ENCODE measurements around the gene FUT2.

FUT2 gene

DNA sequence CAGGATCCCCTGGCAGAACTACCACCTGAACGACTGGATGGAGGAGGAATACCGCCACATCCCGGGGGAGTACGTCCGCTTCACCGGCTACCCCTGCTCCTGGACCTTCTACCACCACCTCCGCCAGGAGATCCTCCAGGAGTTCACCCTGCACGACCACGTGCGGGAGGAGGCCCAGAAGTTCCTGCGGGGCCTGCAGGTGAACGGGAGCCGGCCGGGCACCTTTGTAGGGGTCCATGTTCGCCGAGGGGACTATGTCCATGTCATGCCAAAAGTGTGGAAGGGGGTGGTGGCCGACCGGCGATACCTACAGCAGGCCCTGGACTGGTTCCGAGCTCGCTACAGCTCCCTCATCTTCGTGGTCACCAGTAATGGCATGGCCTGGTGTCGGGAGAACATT, 7.5 kb downstream of the FUT2 start:
- DNase-seq (ENCODE audit: low spot score) = no peak
- TF ChIP-seq CTCF (IDR thresholded peaks at IDR 0.05; ENCODE audit: extremely low read depth, missing control alignments) = no peak

DNA sequence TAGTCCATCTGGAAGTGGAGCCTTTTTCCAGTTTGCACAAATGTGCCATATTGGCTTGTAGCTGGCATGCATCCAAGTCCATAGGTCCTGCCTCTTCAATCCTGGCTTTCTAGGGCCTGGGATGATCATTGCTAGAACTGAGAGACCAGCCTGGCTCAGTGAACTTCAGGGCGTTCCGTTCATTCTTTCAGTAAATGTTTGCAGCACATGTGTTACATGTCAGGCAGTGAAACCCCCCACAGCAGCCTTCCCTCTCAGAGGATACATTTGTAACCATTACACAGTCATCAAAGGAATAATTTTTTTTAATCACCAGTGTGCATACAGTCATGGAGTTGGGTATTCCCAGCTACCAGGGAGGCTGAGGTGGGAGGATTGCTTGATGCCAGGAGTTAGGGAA, 9.7 kb downstream of the FUT2 start:
- no peak for DNase-seq (ENCODE audit: low spot score)
- no peak for TF ChIP-seq CTCF (IDR thresholded peaks at IDR 0.05; ENCODE audit: extremely low read depth, missing control alignments)

- no peak for TF ChIP-seq CTCF (IDR thresholded peaks at IDR 0.05; ENCODE audit: extremely low read depth, missing control alignments)
- DNase-seq (ENCODE audit: low spot score) = no peak
Measured at GRCh38 chr19:48708471-48708870, 12.7 kb downstream of the FUT2 start.

DNA sequence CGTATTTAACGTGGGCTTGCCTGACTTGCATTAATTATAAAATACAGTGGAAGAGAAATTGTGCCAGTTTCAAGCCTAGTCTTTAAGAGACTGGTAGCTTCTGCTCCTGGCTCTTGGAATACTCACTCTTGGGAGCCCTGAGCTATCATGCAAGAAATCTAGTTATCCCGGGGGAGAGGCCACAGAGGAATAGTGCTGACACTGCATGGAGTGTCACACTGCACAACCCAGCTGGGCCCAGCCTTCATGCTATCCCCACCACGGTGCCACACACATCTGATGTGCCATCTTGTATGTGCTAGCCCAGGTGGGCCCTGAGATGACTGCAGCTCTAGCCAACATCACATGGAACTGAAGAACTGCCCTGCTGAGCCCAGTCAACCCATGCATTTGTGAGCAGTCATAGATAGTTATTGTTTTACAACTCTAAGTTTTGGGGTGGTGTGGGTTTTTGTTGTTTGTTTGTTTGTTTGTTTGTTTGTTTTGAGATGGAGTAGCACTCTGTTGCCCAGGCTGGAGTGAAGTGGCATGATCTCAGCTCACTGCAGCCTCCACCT, 15.4 kb downstream of the FUT2 start:
- DNase-seq (ENCODE audit: low spot score) = no peak
- TF ChIP-seq CTCF (IDR thresholded peaks at IDR 0.05; ENCODE audit: extremely low read depth, missing control alignments) = no peak

GRCh38 chr19:48713041-48713863, 17.5 kb downstream of the FUT2 start:
- peak; percentile 33 for DNase-seq (ENCODE audit: low spot score)
- TF ChIP-seq CTCF (IDR thresholded peaks at IDR 0.05; ENCODE audit: extremely low read depth, missing control alignments) = no peak

DNA sequence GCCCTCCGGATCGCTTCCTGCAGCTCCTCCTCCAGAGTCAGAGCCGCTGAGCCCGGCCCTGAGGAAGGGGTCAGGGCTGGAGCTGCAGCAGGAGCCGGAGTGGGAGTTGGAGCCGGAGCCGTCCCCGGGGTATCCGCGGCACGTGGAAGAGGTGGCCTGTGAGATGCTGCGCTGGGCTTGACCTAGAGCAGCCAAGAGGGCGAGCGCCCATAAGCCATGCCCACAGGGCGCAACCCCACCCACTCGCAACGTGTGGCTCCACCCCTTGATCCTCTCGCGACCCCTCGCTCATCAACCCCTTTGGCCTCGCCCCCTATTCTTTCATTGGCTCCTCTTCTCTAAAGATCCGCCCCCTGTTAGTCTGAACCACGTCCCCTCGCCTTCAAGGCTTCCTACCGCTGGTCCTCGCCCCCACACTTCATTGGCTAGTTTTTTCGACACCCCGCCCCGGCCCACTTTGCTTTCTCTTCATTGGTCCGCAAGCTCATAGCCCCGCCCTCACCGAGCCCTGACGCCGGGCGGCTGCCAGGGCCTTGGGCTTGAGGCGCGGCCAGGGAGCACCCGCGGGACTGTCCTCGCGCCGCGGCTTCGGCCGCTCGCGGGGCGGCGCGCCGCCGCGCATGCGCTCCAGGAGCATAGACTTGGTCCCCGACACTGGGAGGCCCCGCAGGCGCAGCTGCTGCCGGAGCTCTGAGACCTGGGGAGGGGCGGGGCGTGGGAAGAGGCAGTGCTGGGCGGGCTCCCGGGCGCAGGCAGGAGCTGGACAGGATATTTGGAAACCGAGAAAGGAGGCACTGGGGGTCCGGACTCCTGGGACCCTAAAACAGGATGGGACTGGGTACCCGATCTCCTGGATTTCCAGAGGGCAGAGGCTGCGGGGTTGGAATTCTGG, 18.3 kb downstream of the FUT2 start:
- peak; percentile 99 for DNase-seq (ENCODE audit: low spot score)
- no peak for TF ChIP-seq CTCF (IDR thresholded peaks at IDR 0.05; ENCODE audit: extremely low read depth, missing control alignments)
